Stimulated activated naive CD8-positive, alpha-beta T cell treated with anti-CD3 and anti-CD28 coated beads, Interleukin-15, Interleukin-2, amounts not matched to agents 100 ng/mL and 50 ng/mL, for 24 hours (primary cell): ENCODE results near the gene CSTB.

Experiments
- H3K27ac Mint-ChIP-seq: one replicate; pipeline ENCODE4 v1.8.0; 2021; ENCODE audit warnings: mild to moderate bottlenecking, mixed read lengths
- H3K27me3 Mint-ChIP-seq: one replicate; pipeline ENCODE4 v1.8.0; 2021; ENCODE audit warnings: mixed read lengths
- H3K36me3 Mint-ChIP-seq: one replicate; pipeline ENCODE4 v1.8.0; 2021; ENCODE audit warnings: low read depth, mixed read lengths
- H3K4me1 Mint-ChIP-seq: one replicate; pipeline ENCODE4 v1.8.0; 2021; ENCODE audit warnings: low read depth, mixed read lengths
- H3K4me3 Mint-ChIP-seq: one replicate; pipeline ENCODE4 v1.8.0; 2021; ENCODE audit warnings: mild to moderate bottlenecking, mixed read lengths
- H3K9me3 Mint-ChIP-seq: one replicate; pipeline ENCODE4 v1.8.0; 2021; ENCODE audit warnings: mixed read lengths

The CSTB gene

DNA sequence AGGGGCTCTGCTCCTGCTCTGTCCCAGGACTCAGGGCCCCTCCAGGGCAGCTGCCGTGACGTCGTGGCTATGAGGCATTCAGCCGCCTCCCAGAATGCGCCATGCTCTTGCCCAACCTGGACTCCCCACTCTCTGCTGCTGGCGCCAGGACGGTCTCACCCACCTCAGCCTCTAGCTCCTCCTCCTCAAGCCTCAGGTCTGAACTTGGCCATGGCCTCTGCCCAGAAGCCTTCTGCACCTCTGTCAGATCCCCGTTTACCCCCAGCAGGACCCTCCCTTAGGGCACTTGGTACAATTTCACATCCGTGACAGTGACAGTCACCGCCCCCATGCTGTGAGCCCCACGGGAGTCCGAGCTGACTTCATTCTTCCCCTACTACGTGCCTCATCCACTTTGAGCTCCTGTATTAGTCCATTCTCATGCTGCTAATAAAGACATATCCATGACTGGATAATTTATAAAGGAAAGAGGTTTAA lies 4.9 kb downstream of the CSTB start:
- Mint-ChIP-seq H3K27ac (no peak overlapping the region), H3K27me3 (no peaks in the 10 kb centered on the region), H3K4me1 (peaks cover 20% of the 10 kb centered on the region), H3K36me3 (peaks cover 23% of the 10 kb centered on the region), H3K9me3 (no peaks in the 10 kb centered on the region), H3K4me3 (no peak overlapping the region)

DNA sequence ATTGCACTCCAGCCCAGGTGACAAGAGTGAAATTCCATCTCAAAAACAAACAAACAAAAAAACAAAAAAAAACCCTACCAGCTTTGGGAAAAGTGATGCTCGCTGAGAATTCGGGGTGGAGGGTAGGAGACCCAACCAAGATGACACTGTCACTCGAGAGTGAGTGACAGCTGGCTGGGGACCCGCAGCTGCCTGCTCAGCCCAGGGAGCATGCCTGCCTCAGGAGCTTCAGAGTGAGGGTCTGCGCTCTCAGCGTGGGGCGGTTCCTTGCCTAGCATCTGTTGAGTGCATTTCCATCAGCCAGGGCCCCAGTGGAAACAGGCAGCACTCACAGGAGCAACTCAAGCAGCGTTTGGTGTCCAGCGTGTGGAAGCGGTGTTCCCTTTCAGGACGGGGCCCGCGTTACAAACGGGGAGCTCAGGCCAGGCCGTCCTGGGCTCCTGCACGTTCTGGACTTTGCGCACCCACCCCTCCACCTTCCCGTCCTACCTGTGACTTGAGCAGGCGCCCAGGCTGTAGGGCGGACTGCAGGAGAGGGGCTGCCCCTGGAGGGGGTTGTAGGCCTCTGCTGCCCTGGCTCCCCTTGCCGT lies 5.9 kb downstream of the CSTB start:
- no peak overlapping the region for H3K4me3 Mint-ChIP-seq
- no peaks in the 10 kb centered on the region for H3K27me3 Mint-ChIP-seq
- peaks cover 19% of the 10 kb centered on the region for H3K36me3 Mint-ChIP-seq
- no peak overlapping the region for H3K27ac Mint-ChIP-seq
- H3K4me1 Mint-ChIP-seq = peaks cover 14% of the 10 kb centered on the region
- H3K9me3 Mint-ChIP-seq = no peaks in the 10 kb centered on the region

DNA sequence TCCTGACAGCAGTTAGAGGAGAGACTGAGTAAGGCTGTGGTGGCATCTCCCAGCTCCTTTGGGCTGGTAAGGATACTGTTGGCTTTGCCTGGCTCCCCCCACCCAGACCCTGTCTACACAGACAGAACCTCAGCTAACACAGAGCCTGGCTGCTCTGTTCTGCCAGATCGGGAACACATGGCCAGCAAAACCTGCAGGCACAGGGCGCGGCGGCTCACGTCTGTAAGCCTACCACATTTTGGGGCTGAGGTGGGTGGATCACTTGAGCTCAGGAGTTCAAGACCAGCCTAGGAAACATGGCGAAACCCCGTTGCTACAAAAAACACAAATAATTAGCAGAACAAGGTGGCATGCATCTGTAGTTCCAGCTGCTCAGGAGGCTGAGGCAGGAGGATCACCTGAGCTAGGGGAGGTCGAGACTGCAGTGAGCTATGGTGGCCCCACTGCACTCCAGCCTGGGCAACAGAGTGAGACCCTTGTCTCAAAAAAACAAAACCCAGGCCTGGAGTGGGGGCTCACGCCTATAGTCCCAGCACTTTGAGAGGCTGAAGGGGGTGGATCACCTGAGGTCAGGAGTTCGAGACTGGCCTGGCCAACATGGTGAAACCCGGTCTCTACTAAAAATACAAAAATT lies 6.7 kb downstream of the CSTB start:
- Mint-ChIP-seq H3K4me1 (peaks cover 8% of the 10 kb centered on the region), H3K36me3 (peaks cover 19% of the 10 kb centered on the region), H3K4me3 (no peak overlapping the region), H3K27ac (no peak overlapping the region), H3K9me3 (no peaks in the 10 kb centered on the region), H3K27me3 (no peaks in the 10 kb centered on the region)

DNA sequence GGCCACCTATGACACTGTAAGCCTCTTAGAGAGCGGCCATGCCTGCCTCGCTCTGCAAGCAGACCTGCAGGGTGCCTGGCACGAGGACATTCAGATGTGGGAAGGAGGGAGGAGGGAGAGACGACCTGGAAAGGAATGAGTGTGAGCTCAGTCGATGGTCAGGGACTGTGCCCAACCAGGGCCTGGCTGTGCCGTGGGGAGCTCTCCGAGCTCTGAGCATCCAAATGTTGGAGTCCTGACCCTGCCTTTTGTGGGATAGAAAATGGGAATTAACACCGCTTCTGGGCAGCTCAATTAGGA lies 7.3 kb downstream of the CSTB start:
- Mint-ChIP-seq H3K27me3 (no peaks in the 10 kb centered on the region), H3K27ac (no peak overlapping the region), H3K4me3 (no peak overlapping the region), H3K4me1 (peaks cover 8% of the 10 kb centered on the region), H3K36me3 (peaks cover 15% of the 10 kb centered on the region), H3K9me3 (no peaks in the 10 kb centered on the region)

DNA sequence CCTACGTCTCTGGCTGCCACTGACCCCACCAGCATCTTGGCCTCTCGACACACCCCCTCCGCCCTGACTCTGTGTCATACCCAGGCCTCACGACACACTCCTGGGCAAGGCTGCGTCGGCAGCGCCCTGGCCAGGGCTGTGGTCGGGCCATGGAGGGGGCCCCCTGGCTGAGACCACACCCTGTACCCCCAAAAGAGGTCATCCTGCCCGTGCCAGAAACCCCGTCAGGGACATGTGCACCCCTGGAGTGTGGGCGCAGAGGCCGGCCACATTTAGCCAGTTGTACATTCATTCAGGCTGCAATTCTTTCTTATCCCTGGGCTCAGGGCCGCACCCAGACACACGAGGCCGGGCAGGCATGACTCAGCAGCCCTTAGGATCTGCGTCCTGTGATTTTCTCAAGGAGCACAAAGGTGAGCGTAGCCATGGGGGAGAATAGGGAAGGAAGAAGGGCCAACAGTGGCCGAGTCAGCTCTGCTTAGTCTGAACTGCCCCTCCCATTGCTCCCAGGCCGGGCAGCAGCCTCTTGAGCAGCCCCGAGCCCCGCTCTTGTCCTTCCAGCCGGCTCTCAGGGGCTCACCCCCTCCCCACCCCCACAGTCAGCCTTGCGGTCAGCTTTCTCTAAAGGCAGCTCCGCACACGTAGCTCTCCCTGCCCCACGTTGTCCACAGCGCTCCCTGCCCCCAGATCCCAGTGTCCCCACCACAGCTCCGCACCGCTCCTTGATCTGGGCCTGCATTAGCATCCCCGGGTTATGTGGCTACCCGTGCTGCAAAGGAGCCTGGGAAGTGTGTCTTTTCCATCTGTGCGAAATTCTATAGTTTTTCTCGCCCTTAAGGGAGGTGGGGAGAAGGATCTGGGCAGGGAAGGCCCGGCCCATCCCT lies 7.9 kb downstream of the CSTB start:
- Mint-ChIP-seq H3K9me3 (no peaks in the 10 kb centered on the region), H3K27ac (no peak overlapping the region), H3K4me1 (peaks cover 8% of the 10 kb centered on the region), H3K36me3 (peaks cover 9% of the 10 kb centered on the region), H3K27me3 (no peaks in the 10 kb centered on the region), H3K4me3 (no peak overlapping the region)

DNA sequence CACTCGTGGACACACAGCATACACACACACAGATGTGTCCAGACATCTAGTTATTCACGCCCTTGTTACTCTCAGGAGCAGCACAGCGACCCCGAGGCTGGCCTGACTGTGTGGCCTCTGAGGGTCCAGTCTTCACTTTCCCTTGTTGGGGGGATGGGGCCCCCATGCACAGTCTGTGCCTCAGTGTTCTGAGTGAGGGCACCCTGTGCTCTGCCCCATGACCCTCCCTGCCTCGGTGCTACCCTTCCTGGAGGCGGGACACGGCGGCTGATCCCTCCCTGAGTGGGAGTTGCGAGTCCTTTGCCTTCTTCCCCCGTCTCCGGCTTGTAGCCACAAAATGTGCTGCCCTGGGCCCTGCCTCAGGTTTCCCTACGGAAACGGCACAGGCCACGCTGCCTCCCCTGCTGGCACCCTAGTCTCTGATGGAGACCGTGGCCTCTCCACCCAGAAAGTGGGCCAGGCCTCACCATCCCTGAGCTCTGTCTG lies 8.6 kb downstream of the CSTB start:
- Mint-ChIP-seq H3K4me3 (no peak overlapping the region), H3K4me1 (peaks cover 8% of the 10 kb centered on the region), H3K27me3 (no peaks in the 10 kb centered on the region), H3K27ac (no peak overlapping the region), H3K9me3 (no peaks in the 10 kb centered on the region), H3K36me3 (peaks cover 6% of the 10 kb centered on the region)

DNA sequence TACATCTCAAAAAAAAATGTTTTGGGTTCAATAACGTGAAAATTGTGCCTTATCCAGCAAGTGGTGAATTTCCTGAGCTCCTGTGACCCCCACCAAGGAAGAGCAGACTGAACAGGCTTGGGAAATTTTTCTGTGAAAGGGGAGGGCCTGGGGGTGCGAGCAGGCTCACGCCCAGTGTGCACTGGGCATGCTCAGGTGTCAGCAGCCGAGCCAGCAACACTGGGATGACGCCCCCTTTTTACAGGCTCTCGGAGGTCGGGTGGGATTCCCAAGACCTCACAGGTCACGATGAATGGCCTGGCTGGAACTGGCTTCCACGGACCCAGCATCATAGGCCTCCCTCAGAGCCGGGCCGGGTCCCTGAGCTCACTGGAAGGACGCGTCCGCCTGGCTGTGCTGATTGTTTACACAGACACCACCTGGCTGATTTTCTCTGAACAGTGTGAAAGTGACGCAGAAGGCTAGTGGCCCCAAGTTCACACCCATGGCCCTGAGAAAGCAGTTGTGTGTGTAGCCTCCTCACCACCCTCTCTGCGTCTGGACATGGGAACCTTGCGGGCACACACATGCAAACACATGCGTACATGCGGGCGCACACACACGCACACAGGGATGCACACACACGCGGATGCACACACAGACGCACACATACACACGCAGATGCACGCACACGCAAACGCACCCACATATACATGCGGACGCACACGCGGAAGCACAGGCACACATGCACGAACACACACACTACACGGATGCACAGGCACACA lies 9.2 kb downstream of the CSTB start:
- H3K36me3 Mint-ChIP-seq = peaks cover 6% of the 10 kb centered on the region
- H3K4me1 Mint-ChIP-seq = peaks cover 8% of the 10 kb centered on the region
- H3K4me3 Mint-ChIP-seq = no peak overlapping the region
- no peaks in the 10 kb centered on the region for H3K27me3 Mint-ChIP-seq
- H3K27ac Mint-ChIP-seq = no peak overlapping the region
- no peaks in the 10 kb centered on the region for H3K9me3 Mint-ChIP-seq

DNA sequence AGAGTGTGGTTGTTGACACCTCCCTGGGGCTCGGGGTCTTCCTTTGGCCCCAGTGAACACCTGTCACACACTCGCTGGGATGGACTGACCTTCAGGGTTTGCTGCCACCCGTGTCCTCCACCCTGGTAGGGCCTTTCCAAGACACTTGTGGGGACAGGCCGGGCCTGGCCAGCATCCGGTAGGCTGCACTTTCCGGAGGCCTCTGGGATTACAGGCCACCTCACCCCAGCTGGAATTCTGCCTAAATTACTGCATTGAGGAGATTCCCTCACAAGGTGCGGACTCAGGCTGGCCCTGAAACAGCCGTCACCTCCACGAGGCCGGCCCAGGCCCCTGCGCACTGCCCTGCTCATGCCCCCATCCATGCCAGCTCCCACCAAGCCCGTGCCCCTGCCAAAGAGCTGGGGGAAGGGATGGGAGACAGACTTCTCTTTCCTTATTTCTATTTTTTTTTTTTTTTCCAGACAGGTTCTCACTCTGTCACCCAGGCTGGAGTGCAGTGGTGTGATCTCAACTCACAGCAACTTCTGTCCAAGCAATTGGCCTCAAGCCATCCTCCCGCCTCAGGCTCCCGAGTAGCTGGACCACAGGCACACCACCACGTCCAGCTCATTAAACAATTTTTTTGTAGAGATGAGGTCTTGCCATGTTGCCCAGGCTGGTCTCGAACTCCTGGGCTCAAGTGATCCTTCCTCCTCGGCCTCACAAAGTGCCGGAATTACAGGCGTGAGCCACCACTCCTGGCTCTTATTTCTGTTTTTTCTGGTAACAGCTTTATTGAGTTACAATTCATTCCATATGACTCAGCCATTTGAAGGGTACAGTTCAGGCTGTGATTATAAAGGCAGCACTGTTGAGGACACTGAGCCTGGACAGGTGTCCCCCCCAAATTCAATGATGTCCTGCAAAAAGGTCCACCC lies 11.3 kb downstream of the CSTB start:
- no peaks in the 10 kb centered on the region for H3K27me3 Mint-ChIP-seq
- H3K36me3 Mint-ChIP-seq = peaks cover 5% of the 10 kb centered on the region
- H3K4me3 Mint-ChIP-seq = no peak overlapping the region
- no peak overlapping the region for H3K27ac Mint-ChIP-seq
- H3K4me1 Mint-ChIP-seq = no peaks in the 10 kb centered on the region
- no peaks in the 10 kb centered on the region for H3K9me3 Mint-ChIP-seq

DNA sequence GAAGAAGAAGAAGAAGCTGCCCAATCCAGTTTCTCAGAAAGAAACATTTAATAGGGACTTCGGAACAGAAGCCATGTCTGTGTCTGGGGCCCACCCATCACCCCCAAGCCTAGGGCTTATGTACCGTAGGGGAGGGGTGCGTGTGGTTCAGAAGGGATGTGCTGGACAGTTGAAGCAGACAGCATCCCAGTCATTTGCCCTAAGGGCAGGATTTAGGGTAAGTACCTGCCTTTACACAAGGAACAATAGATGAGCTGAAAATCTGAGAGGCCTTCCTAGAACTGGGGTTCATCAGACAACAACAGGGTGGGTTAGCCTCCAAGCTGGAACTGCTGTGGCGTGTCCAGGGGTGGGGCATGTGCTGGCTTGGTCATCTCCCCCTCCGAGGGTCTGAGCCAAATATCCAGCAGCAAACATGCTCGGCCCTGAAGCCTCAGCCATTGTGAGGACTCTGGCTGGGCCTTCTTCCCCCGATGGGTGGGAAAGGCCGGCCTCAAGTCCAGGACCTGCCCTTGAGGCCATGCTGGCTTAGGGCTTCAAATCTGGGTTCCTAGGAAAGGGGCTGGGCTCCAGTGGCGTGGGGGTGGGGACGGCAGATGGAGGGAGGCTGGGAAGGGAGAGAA lies 12.1 kb downstream of the CSTB start:
- peaks cover 5% of the 10 kb centered on the region for H3K36me3 Mint-ChIP-seq
- no peaks in the 10 kb centered on the region for H3K9me3 Mint-ChIP-seq
- H3K4me3 Mint-ChIP-seq = no peak overlapping the region
- no peaks in the 10 kb centered on the region for H3K27me3 Mint-ChIP-seq
- H3K4me1 Mint-ChIP-seq = no peaks in the 10 kb centered on the region
- no peak overlapping the region for H3K27ac Mint-ChIP-seq

DNA sequence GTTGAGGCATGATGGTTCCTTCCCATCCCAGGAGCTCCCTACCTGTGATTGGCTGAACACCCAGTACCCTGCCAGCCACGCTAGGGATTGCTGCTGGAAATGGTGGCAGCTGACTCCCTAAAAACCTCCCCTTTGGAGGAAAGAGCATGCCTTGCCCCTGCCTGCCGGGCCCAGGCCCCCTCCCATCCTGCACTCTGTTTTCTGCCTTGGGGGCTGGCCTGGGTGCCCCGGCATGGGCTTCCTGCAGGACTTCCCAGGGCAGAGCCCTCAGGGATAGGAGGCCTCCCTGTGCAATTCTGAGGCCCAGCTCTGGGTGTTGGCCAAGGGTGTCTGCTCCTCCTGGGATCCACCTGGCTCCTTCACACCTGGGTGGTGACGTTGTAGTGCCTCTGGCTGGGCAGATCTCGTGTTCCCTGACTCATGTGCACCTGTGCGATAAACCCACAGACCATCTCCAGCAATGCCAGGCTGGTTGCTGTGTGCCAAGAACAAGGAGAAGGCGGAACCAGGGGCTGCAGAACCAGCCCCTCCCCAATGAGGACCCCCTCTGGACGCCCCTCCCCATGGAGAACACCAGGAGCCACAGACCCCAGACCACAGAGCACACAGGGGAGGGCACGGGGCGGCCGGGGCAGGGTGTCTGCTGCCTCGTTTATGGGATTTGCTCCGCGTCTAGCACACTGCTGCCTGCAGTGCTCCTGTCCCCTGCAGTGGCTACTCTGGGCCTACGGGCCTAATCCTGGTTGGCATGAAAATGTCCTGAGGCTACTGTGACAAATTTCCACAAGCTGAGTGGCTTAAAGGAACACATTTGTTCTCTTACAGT lies 13.6 kb downstream of the CSTB start:
- Mint-ChIP-seq H3K36me3 (peaks cover 11% of the 10 kb centered on the region), H3K4me1 (no peaks in the 10 kb centered on the region), H3K9me3 (no peaks in the 10 kb centered on the region), H3K4me3 (no peak overlapping the region), H3K27me3 (no peaks in the 10 kb centered on the region), H3K27ac (no peak overlapping the region)

DNA sequence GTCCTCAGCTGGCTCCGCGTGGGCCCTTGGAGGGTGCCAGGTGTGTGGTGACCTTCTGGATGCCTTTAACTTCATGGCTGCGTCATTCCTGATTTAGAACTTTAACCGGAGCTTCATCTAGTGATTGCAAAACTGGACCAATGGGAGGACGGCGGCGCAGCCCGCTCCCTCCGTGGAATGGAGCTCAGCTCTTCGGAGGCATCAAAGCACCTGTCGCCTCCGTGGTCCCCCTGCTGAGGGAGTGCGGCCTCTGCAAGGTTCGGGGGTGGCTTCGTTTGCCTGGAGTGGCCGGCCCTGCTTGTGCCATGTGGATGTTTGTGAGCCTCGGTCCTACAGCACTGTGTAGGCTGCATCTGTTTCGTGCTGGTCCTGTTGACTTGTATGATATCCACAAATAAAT lies 14.2 kb downstream of the CSTB start:
- Mint-ChIP-seq H3K27me3 (no peaks in the 10 kb centered on the region), H3K36me3 (peaks cover 11% of the 10 kb centered on the region), H3K9me3 (no peaks in the 10 kb centered on the region), H3K4me1 (no peaks in the 10 kb centered on the region), H3K27ac (no peak overlapping the region), H3K4me3 (no peak overlapping the region)

DNA sequence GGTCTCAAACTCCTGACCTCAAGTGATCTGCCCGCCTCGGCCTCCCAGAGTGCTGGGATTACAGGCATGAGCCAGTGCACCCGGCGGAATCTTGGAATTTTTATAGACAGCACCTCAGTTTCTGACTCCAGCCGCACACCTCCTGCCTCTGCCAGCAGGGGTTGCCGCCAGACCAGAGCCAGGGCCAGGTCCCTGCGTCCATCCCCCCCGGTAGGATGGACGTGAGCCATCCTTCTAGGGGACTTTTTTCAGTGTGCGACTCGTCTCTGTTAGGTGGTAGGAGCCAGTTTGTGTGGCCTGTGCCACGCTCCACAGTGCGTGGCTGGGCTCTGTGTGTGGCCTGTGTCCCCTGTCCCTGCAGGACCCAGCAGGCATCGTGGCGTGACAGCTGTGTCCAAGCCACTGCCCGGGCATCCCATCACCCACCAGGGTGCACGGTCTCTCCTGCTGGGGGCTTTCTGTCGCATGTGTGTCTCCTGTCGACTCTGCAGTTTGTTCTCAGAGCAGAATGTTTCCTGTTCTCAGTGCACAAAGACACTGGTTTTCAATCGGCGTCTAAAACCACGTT lies 15.6 kb downstream of the CSTB start:
- no peaks in the 10 kb centered on the region for H3K4me1 Mint-ChIP-seq
- no peak overlapping the region for H3K27ac Mint-ChIP-seq
- H3K36me3 Mint-ChIP-seq = peaks cover 22% of the 10 kb centered on the region
- no peaks in the 10 kb centered on the region for H3K27me3 Mint-ChIP-seq
- H3K9me3 Mint-ChIP-seq = no peaks in the 10 kb centered on the region
- no peak overlapping the region for H3K4me3 Mint-ChIP-seq

DNA sequence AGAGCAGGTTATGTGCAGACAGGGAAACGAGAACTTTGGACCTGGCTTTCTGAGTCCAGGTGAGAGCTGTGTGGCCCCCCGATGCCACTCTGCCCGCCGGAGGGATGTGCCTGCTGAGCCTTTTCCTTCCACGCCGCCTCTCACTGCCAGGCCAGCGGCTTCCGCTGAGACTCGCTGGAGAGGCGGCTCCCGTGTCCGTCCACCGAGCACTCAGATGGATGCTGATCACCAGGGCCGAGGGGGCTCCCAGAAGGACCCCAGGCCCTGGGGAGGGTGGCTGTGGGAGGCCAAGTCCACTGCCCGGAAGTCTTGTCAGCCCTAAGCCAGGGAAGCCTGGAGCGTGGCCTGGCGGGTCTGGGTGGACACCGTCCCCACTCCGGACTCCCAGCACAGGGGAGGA lies 16.5 kb downstream of the CSTB start:
- H3K4me1 Mint-ChIP-seq = no peaks in the 10 kb centered on the region
- H3K27ac Mint-ChIP-seq = no peak overlapping the region
- peaks cover 25% of the 10 kb centered on the region for H3K36me3 Mint-ChIP-seq
- no peaks in the 10 kb centered on the region for H3K27me3 Mint-ChIP-seq
- no peaks in the 10 kb centered on the region for H3K9me3 Mint-ChIP-seq
- H3K4me3 Mint-ChIP-seq = no peak overlapping the region
